Endothelial cell of umbilical vein (primary cell): ENCODE results near the gene ZFAND6. TPM values are rescaled to one million over a fixed set of nuclear protein-coding genes. Genes with fewer than 3 reads are reported as not detected.
A peak's percentile ranks its signal among the peaks of the same experiment; 100 is the strongest.

Experiments used
- BruUV-seq: library from RNA; stranded (reverse); fragments of 400-500 nt; replicated peaks from 2 replicates; lab custom pipeline; 2021; lab: Mats Ljungman, UMichigan
- CTCF ChIA-PET: fragments of 300-600, 350-600 bp; sonication (Branson Sonifier 250); formaldehyde crosslinking; loops from one replicate; lab custom pipeline; 2021; ENCODE audit warnings: antibody characterized with exemption, inconsistent platforms; lab: Charles Lee
- POLR2A ChIA-PET: fragments of 300-600, 350-600 bp; sonication (Branson Sonifier 250); formaldehyde crosslinking; loops from one replicate; lab custom pipeline; 2021; ENCODE audit warnings: antibody characterized with exemption, inconsistent platforms; lab: Charles Lee
- DNase-seq: peaks from one replicate; pipeline ENCODE4 v3.0.0-alpha.2; 2011; ENCODE audit warnings: low read depth, low spot score
- FAIRE-seq: peaks from 2 replicates; lab custom pipeline; 2011; peaks lifted over from hg19 to GRCh38; lab: Jason Lieb, UNC
- H2AFZ ChIP-seq: 2 replicates; pipeline ENCODE4 v1.6.0; 2012; ENCODE audit warnings: low read depth, low read length, control low read depth, inconsistent platforms
- H3K27ac ChIP-seq: 2 replicates; pipeline ENCODE4 v1.5.1; 2011; ENCODE audit warnings: low read depth, mild to moderate bottlenecking, control low read depth, low read length, moderate library complexity; ENCODE audit not compliant: insufficient read depth
- H3K27me3 ChIP-seq, 2 experiments: 2 replicates each; pipeline versions ENCODE4 v1.6.0 to v1.6.1; 2011; ENCODE audit warnings: low read length in 2 of 2, mixed read lengths in 1 of 2; ENCODE audit not compliant: control insufficient read depth in 2 of 2, insufficient read depth in 2 of 2
- H3K36me3 ChIP-seq, 2 experiments: 2 replicates in 1 of 2; 3 replicates in 1 of 2; pipeline ENCODE4 v1.5.1; 2011; ENCODE audit warnings: low read length in 2 of 2, mild to moderate bottlenecking in 1 of 2, moderate library complexity in 1 of 2; ENCODE audit not compliant: control insufficient read depth in 2 of 2, insufficient read depth in 2 of 2; ENCODE audit errors: extremely low read depth in 1 of 2
- H3K4me1 ChIP-seq: 3 replicates; pipeline ENCODE4 v1.5.1; 2011; ENCODE audit warnings: mild to moderate bottlenecking, low read length; ENCODE audit not compliant: control insufficient read depth, insufficient read depth; ENCODE audit errors: extremely low read depth
- H3K4me2 ChIP-seq: 2 replicates; pipeline ENCODE4 v1.6.1; 2011; ENCODE audit warnings: low read length, control low read depth, mixed read lengths; ENCODE audit not compliant: insufficient read depth
- H3K4me3 ChIP-seq, 3 experiments: fragments of 200-600 bp in 1 of 3; sonication (generic), shearing (Covaris generic) in 1 of 3; replicated peaks in 1 of 3; 2 replicates each; pipeline ENCODE4 v1.5.1; 2011 to 2016; ENCODE audit warnings: control low read depth in 3 of 3, low read length in 3 of 3, mild to moderate bottlenecking in 2 of 3, inconsistent platforms in 1 of 3, low read depth in 1 of 3, moderate library complexity in 1 of 3; ENCODE audit not compliant: insufficient read depth in 1 of 3
- H3K79me2 ChIP-seq: 2 replicates; pipeline ENCODE4 v1.6.0; 2012; ENCODE audit warnings: low read length, inconsistent platforms; ENCODE audit not compliant: control insufficient read depth, insufficient read depth
- H3K9ac ChIP-seq: replicated peaks from 2 replicates; pipeline ENCODE3; 2011; ENCODE audit warnings: low read length, control low read depth; ENCODE audit not compliant: insufficient read depth; ENCODE audit errors: extremely low read depth
- H3K9me1 ChIP-seq: replicated peaks from 3 replicates; pipeline ENCODE4 v1.6.0; 2011; ENCODE audit warnings: mild to moderate bottlenecking, low read length; ENCODE audit not compliant: control insufficient read depth, insufficient read depth; ENCODE audit errors: extremely low read depth
- H3K9me3 ChIP-seq: replicated peaks from 2 replicates; pipeline ENCODE4 v1.5.1; 2012; ENCODE audit warnings: low read length, inconsistent platforms; ENCODE audit not compliant: control insufficient read depth, insufficient read depth
- H4K20me1 ChIP-seq: replicated peaks from 2 replicates; pipeline ENCODE3; 2011; ENCODE audit warnings: mild to moderate bottlenecking, low read length; ENCODE audit not compliant: control insufficient read depth, insufficient read depth; ENCODE audit errors: extremely low read depth
- CTCF ChIP-seq, 2 donors: IDR thresholded peaks; 1 replicate in 1 of 2; 2 replicates in 1 of 2; pipeline ENCODE4 v1.5.1; 2011; ENCODE audit warnings: low read length in 2 of 2, mild to moderate bottlenecking in 2 of 2, moderate library complexity in 2 of 2, control low read depth in 1 of 2, inconsistent platforms in 1 of 2, low read depth in 1 of 2; ENCODE audit not compliant: insufficient read depth in 1 of 2; ENCODE audit errors: extremely low read depth in 1 of 2
- EZH2 ChIP-seq: IDR thresholded peaks from 2 replicates; pipeline ENCODE4 v1.6.1; 2012; ENCODE audit warnings: borderline replicate concordance, low read depth, mild to moderate bottlenecking, moderate library complexity, low read length, inconsistent platforms; ENCODE audit not compliant: severe bottlenecking
- FOS ChIP-seq: IDR thresholded peaks from 2 replicates; pipeline ENCODE4 v1.6.1; 2011; ENCODE audit warnings: mild to moderate bottlenecking, low read length, moderate library complexity, borderline replicate concordance; ENCODE audit not compliant: insufficient read depth
- GATA2 ChIP-seq: IDR thresholded peaks from 2 replicates; pipeline ENCODE4 v1.7.0; 2011; ENCODE audit warnings: low read depth, mild to moderate bottlenecking, moderate library complexity, mixed read lengths, low read length; ENCODE audit not compliant: insufficient read length, insufficient read depth
- JUN ChIP-seq: IDR thresholded peaks from 2 replicates; pipeline ENCODE4 v1.6.1; 2011; ENCODE audit warnings: borderline replicate concordance, low read depth; ENCODE audit not compliant: insufficient read length, insufficient read depth
- MAX ChIP-seq: IDR thresholded peaks from 2 replicates; pipeline ENCODE4 v1.6.1; 2011; ENCODE audit not compliant: insufficient read depth, insufficient read length
- MYC ChIP-seq: IDR thresholded peaks from one replicate; pipeline ENCODE4 v1.6.1; 2011; ENCODE audit warnings: mild to moderate bottlenecking, low read depth, low read length
- POLR2A ChIP-seq: IDR thresholded peaks from 2 replicates; pipeline ENCODE4 v1.6.1; 2012; ENCODE audit warnings: low read depth, mild to moderate bottlenecking, control low read depth, low read length
- POLR2AphosphoS5 ChIP-seq: IDR thresholded peaks from 2 replicates; pipeline ENCODE4 v1.6.1; 2012; ENCODE audit warnings: low read depth, mild to moderate bottlenecking, control low read depth, low read length, moderate library complexity; ENCODE audit not compliant: insufficient read depth
- dilution Hi-C: fragments of 300-500 bp; cut with MboI; formaldehyde crosslinking; loops from one replicate; pipeline ENCODE4 v1.15.0; 2019; ENCODE audit warnings: low sequenced_read_pairs; ENCODE audit not compliant: extremely low pct_ligation_motif_present
- intact Hi-C: fragments of 100-400 bp; cut with micrococcal nuclease; formaldehyde crosslinking; loops from one replicate; pipeline ENCODE4 v1.10.0; 2022
- polyA plus RNA-seq, 4 experiments: library from polyadenylated mRNA; depleted of rRNA in 3 of 4; stranded (reverse) in 3 of 4; unstranded in 1 of 4; fragments of >200 nt; gene quantifications; 2 replicates each; pipeline versions ENCODE4 v1.2.1 to v1.2.3, GENCODE V29; 2011 to 2012; ENCODE audit warnings: missing spikeins in 1 of 4
- total RNA-seq: library from RNA; stranded (reverse); gene quantifications from 2 replicates; pipeline ENCODE4 v1.2.3, GENCODE V29; 2021

ZFAND6 gene
- total and polyA plus RNA-seq, 2 donors (not counting 3 experiments of a cell fraction or from before 2014, with no cell fraction given) = 50.3 to 97.9 TPM

GRCh38 chr15:80090041-80090440, 30.6 kb downstream of the ZFAND6 start:
- Histone ChIP-seq H2AFZ (no peak overlapping the region), H3K27ac (no peak overlapping the region), H3K79me2 (peaks cover 60% of the 10 kb centered on the region), H3K27me3 (no peaks in the 10 kb centered on the region), H3K36me3 (no peaks in the 10 kb centered on the region), H3K9me3 (no peaks in the 10 kb centered on the region), H4K20me1 (peaks cover 6% of the 10 kb centered on the region), H3K4me1 (no peaks in the 10 kb centered on the region), H3K9me1 (no peaks in the 10 kb centered on the region), H3K9ac (no peak overlapping the region), H3K4me2 (no peak overlapping the region), H3K4me3 (no peak overlapping the region)
- no TSS peak for BruUV-seq
- intact Hi-C loops = loop anchor here (2.0 to 5.0 kb wide), 2 partner anchors 57 to 82 kb away; no protein-coding TSS in a partner anchor
- TF ChIP-seq EZH2 (no peak), MAX (no peak), POLR2AphosphoS5 (no peak)
- no peak for FAIRE-seq
- dilution Hi-C loops = no loop called here
- no peak for DNase-seq
- POLR2A ChIA-PET = no interaction called here
- CTCF ChIA-PET = interaction anchor here (0.9 to 4.1 kb wide), 6 partner anchors 9 to 750 kb away, joined by 3 to 12 read pairs (median 4); no protein-coding TSS in a partner anchor

DNA sequence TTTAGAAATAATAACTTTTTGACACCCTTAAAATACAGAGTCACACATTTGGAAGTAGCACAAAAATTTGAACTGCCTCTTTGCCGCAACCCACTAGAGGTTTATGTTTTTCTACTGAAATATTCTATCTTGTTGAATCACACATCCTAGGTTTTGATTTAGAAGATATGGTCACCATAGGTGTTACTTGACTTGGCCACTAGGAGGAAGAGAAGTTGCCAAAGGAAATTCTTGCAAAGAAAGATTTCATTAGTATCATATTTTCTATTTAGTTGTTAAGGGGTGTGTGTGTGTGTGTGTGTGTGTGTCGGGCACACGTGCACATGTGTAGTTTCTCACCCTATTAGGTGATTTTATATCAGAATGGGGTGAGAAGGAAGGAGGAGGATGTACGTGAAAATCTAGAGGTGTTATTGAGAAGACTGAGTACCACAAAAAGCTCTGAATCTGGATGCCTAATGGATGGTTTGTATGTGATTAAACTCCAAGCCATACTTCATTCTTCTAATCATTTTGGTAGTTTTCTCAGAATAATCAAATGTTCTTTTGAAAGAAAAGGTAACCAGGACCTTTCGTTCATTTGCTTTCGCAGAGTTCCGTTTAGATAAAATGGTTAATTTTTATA, 31.5 kb downstream of the ZFAND6 start:
- peaks cover 63% of the 10 kb centered on the region for H3K79me2 ChIP-seq
- BruUV-seq = no TSS peak
- H3K9me3 ChIP-seq = no peaks in the 10 kb centered on the region
- no peak overlapping the region for H3K4me2 ChIP-seq
- no peaks in the 10 kb centered on the region for H3K27me3 ChIP-seq
- H3K9me1 ChIP-seq = no peaks in the 10 kb centered on the region
- intact Hi-C loops = loop anchor here (2.0 to 5.0 kb wide), 2 partner anchors 58 to 81 kb away; no protein-coding TSS in a partner anchor
- no peak overlapping the region for H2AFZ ChIP-seq
- DNase-seq (no peak), FAIRE-seq (no peak)
- H3K27ac ChIP-seq = no peak overlapping the region
- no peak overlapping the region for H3K4me3 ChIP-seq
- TF ChIP-seq POLR2A = no peak
- no peak for TF ChIP-seq JUN
- TF ChIP-seq EZH2 = no peak
- no peak for TF ChIP-seq MAX
- TF ChIP-seq MYC = no peak
- peak; percentile 11 to 24 for TF ChIP-seq CTCF (IDR thresholded peaks at IDR 0.05; ENCODE audit: extremely low read depth in 1 of 2, insufficient read depth in 1 of 2, low read depth in 1 of 2, low read length in 2 of 2)
- TF ChIP-seq POLR2AphosphoS5 = no peak
- peak; percentile 38 for TF ChIP-seq GATA2
- TF ChIP-seq FOS = no peak
- no peak overlapping the region for H3K9ac ChIP-seq
- ChIA-PET POLR2A (no interaction called here), CTCF (interaction anchor here (0.7 to 4.1 kb wide), 5 partner anchors 10 to 83 kb away, joined by 3 to 12 read pairs (median 4); no protein-coding TSS in a partner anchor)
- H3K4me1 ChIP-seq = no peaks in the 10 kb centered on the region
- dilution Hi-C loops = no loop called here
- H4K20me1 ChIP-seq = peaks cover 7% of the 10 kb centered on the region
- no peaks in the 10 kb centered on the region for H3K36me3 ChIP-seq
